Globus pallidus (tissue), 1 donor: ENCODE measurements around the gene IL34.
"Not testable (repeated sequence)": the region's sequence is repeated elsewhere in the genome, so short reads cannot be mapped to it uniquely, and the experiment has no call there.

Experiments used
- DNase-seq: peaks from one replicate; pipeline ENCODE4 v3.0.0-alpha.2; 2015; ENCODE audit warnings: low spot score

The IL34 gene

DNA sequence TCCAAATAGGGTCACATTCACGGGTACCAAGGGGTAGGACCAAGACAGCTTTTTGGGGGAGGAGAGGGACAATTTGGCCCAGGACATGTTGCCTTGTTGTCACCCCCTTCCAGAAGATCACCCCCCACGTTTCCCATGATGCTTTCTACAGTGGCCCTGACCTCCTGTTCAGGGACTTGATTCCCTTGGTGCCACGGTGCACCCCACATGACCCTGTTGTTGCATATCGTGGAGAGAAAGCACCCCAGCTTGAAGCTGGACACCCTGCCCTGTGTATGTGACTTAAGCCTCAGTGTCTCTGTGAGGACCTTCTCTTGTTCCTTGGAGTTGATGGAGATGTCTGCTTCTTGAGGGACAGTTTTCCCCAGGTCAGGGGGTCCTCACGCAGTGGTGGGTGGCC, 12.6 kb downstream of the IL34 start:
- DNase-seq, result no peak

DNA sequence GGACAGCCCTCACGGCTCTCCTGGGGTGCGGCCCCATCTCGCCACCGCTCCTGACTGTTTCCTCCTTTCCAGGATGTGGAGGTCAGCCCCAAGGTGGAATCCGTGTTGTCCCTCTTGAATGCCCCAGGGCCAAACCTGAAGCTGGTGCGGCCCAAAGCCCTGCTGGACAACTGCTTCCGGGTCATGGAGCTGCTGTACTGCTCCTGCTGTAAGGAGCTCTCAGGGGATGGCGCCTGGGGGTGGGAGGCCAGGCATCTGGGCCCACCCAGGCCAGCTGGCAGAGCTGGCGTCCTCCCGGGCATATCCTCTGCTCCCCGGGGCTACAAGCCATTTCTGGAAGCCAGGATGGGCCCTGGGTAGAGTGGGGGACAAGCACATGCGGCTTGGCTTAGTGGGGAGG, 13.2 kb downstream of the IL34 start:
- no peak for DNase-seq

DNA sequence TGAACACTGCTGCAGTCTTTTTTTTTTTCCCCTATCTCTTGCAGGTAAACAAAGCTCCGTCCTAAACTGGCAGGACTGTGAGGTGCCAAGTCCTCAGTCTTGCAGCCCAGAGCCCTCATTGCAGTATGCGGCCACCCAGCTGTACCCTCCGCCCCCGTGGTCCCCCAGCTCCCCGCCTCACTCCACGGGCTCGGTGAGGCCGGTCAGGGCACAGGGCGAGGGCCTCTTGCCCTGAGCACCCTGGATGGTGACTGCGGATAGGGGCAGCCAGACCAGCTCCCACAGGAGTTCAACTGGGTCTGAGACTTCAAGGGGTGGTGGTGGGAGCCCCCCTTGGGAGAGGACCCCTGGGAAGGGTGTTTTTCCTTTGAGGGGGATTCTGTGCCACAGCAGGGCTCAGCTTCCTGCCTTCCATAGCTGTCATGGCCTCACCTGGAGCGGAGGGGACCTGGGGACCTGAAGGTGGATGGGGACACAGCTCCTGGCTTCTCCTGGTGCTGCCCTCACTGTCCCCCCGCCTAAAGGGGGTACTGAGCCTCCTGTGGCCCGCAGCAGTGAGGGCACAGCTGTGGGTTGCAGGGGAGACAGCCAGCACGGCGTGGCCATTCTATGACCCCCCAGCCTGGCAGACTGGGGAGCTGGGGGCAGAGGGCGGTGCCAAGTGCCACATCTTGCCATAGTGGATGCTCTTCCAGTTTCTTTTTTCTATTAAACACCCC, 13.8 kb downstream of the IL34 start:
- DNase-seq, result no peak

DNA sequence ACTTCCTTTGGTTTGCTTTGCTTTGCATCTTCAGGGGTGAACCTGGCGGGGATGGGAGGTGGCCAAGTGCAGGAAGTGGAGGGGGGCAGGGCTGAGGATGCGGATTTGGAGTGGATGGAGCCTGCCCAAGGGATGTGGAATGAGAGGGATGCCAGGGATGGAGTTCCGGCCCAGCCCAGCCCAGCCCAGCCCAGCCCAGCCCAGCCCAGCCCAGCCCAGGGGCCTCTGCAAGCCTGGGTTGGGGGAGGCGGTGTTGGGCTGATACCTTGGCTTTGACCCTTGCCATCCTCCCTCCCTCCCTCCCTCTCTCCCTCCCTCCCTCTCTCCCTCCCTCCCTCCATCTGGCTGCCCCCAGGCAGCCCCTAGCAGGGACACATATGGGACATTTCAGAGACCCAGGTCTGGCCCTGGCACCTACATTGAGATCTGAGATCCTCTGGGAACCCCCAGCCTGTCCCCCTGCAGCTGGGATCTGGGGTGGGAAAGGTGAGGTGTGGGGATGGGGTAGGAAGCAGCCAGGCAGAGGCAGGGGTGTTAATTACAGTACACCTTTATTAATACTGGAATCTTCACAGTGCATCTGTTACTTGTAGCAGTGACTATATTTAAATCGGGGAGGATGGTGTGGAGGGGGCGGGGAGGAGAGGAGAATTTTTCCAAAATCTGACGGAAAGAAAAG, 14.5 kb downstream of the IL34 start:
- DNase-seq, result no peak

DNA sequence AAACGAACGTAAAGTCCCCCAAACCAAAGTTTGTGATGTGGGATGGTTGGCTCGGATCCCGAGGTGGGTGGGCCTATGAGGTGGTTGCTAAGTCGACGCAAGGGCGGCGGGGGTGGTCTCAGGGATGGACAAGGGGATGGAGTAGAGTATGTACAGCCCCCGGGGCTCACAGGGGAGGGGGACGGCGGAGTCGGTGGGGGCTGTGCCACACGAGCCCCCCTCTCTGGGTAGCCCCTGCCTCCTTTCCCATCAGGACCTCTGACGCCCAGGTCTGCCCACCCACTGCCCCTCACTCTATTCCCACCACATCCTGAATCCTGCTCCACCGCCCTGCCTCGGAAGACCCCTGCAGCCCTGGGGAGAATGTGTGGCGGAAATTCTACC, 15.2 kb downstream of the IL34 start:
- no peak for DNase-seq

DNA sequence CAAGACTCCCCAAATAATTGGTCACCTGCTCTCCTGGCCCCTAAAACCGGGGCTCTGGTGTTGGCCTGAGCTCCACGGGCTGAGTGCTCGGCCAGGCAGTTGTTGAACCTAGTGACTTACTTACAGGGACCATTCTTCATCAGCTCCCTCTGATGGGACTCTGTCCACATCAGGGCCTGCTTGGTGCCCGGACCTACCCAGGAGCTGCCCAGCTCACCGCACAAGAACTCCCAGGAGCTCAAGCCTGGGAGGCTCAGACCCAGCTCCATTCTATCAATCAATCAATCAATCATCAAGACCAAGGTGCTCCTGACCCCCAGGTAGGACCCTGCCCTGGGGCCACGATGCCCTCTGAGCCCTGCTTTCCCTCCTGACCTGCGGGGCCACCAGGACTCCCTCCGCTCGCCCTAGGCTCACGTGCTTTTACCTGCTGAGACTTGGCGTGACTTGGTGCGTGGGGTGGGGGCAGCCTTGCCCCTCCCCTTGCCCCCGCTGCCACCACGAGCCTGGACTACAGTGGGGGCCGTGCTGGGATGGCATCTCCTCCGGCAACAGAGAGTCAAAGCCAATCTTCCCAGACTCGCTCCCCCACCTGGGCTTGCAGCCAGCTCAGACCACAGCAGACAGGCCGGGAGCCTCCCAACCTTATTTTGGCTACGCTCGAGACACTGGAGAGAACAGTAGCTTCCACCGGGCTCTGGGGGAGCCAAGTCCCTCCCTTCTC, 15.7 kb downstream of the IL34 start:
- DNase-seq, result no peak

DNA sequence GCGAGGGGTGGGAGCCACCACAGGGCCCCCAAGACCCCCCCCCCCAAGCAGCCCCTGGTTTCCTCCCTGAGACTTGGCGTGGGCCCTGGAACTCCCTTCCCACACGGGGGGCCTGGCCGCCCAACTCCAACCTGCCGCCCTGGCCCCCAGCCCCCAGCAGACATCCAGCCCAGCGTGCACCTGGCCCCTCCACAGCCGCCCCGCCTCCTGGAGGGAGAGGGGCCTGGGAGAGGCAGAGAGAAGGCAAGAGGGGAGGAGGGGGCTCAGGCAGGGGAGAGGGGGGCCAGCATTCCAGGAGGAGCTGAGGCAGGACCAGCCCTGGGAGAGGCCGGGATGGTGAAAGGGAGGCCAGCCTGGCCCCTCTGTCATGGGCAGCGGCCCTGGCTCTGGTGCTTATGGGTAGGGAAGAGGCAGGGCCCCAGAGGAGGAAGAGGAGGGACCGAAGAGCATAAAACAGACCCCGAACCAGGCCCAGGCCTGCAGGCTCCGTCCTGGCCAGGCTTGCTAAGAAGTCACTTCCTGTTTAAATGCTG, 16.7 kb downstream of the IL34 start:
- DNase-seq, result no peak

DNA sequence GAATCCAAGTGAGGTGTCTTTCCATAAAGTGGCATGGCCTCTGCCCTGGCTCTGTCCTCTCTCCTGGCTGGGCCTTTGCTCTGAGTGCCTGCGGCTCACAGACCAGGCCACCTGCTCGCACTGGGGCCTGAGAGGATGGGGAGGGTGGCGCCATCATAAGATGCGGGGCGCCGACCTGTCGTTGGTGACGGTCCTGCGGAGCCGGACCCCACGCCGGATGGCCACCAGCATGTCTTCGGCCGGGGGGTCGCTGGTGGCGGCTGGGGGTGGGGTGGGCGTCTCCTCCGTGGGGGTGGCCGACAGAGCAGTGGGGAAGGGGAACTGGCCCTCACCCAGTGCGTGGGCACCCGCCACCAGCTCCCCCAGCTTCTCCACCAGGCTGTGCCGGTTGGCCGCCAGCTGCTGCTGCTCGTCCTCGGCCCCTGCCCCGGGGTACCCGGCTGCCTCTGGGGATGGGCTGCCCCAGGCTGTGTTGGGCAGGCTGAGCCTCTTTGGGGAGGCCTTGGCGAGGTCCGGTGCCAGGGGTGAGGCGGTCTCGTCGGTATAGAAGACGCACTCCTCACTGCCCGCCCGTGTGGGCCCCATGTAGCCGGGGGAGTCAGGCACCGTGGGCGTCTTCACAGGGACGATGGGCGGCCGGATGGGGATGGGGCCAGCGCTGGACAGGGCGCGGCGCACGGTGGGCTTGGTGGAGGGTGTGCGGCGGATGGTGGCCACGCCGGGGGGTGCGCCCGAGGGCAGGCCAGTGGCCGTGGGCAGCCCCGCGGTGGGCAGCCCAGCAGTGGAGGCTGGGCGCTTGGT, 17.4 kb downstream of the IL34 start:
- DNase-seq, result no peak

DNA sequence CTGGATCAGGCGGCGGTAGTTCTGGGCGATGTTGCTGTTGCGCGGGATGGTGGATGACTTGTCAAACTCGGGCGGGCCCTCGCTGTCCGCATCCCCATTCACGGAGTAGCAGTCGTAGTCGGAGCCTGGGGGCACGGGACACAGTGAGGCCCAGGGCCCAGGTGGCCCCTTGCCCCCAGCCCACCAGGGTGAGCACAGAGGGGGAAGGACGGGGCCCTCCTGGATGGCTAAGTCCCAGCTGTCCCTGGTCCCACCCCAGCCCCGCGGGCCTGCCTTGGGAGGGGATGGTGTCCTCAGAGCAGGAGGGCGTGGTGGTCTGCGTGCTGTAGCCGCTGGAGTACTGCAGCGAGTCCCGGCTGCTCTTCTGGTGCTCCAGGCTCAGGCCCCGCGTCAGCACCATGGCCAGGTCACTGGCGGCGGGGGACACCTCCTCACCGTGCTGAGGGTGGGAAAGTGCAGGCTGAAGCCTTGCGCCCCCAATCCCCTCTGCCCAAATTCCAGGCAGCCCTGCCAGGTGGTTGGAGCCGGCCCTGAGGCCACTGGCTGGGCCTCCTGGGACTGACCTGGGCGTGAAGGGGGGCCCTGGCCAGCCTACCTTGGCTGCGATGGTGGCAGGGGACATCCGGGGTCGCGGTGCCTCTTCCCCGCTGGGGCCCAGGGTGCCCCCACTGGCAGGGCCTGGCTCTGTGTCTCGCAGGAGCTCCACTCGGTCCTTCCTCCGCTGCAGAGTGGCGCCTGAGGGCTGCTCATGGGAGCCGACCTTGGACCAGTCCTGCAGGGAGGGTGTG, 18.2 kb downstream of the IL34 start:
- no peak for DNase-seq

DNA sequence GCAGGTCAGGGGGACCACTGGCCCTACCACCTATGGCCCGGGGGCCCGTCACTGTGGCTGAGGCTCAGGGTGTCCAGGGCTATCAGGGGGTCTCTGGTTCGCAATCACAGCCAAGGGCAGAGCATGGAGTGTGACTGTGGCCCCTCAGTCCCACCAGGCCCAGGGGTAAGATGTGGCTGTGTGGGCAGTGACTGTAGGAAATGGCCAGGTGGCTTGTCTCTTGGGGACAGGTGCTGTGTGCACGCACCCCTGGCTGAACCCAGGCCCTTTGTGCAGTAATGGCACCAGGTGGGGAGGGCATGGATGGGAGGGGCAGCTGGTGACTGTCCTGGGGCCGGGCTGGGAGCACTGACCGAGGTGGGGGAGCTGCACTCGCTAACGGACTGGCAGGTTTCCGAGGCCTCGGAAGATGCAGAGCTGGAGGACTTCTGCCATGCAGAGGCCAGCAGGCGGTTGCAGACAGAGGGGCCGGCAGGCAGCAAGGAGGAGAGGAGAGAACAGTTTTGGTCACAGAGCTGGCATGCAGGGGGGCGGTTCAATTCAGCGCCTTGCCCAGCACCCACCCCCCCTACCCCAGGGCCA, 18.8 kb downstream of the IL34 start:
- DNase-seq, result no peak

DNA sequence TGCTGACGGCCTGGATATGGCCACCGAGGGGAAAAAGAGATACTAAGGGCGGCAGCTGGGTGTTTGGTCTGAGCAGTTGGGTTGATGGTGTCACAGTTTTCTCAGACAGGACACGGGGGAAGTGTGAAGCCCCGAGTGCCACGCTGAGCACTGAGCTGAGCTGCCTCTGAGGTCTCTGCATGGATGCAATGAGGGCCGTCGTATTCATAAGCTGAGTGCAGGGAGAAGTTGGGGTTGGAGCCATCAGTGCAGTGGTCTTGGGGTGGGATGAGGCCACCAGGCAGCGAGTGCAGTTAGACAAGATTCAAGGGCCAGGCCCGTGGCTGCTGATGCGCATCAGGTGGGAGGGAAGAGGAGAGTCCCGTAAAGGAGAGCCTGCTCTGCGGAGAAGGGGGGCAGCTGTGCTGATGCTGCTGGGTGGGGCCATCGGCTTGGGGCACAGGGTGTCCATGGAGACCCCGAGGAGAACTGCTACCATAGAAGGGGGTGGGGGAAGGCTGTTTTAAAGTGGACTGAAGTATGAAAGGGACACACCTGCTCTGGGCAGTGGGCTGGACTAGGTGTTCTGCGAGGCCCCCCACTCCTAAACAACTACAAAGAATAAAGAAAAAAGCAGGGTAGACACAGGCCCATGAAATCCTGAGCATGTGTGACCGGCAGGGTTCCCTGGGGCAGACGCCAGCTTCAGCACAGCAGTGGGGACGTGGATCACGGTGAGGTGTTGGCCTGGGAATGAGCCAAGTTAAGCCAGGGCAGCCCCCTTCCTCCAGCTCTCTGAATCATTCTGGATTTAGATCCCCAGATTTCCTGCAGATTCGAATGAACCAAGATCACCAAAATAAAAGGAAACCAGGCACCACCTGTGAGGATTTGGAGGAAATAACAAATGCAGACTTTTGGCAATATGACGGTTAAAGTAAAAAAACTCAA, 19.7 kb downstream of the IL34 start:
- no peak for DNase-seq

DNA sequence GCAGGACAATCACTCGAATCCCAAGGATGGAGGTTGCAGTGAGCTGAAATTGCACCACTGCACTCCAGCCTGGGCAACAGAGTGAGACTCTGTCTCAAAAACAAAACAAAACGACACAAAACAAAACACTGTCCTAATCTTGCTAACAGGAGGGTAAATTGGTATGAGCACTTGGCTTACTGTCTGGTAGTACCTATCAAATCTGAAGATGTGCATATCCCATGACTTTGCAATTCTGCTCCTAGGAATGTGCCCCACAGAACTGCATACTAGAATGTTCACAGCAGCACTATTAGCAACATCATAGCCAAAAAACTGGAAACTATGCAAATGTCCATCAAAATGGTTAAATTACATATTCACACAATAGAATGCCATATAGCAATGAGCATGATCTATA, 23.8 kb downstream of the IL34 start:
- no peak for DNase-seq

DNA sequence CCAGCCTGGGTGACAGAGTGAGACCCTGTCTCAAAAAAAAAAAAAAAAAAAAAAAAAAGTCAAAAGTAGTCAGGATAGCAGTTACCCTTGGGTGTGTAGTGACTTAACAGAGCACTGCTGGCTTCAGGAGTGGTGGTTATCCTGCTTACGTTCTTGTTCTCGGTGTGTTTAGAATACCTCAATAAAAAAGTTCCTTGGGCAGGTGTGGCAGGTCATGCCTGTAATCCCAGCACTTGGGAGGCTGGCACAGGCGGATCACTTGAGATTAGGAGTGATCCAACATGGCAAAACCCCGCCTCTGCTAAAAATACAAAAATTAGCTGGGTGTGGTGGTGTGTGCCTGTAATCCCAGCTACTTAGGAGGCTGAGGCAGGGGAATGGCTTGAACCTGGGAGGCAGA, 24.6 kb downstream of the IL34 start:
- DNase-seq, result not testable (repeated sequence)

DNA sequence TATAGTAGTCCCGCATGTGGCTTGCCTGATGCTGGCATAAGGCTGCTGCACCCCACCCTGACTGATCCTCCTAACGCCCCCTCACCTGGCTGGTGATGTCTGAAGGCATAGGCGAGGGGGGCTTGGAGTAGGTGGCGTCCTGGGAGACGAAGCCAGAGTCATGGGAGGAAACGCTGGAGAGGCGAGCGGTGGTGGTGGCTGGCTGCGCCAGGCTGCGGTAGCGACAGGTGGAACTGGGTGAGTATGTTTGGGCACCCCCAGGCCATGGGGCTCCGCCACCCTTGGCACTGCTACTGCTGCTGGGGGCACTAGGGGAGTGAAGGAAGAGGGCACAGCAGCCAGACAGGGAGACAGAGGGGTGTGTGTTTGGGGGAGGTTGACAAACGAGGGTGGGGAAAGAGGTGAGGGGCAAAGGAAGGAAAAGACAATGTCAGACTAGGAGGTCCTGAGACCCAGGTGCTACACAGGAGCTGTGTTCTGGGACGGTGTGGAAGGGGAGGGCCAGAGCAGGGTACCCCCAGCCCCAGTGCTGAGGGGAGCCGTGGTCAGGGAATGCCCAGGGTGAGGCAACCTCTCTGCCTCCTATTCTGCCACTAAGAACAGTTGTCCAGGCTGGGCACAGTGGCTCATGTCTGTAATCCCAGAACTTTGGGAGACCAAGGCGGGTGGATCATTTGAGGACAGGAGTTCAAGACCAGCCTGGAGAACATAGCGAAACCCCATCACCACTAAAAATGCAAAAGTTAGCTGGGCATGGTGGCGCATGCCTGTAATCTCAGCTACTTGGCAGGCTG, 28.1 kb downstream of the IL34 start:
- DNase-seq, result no peak

DNA sequence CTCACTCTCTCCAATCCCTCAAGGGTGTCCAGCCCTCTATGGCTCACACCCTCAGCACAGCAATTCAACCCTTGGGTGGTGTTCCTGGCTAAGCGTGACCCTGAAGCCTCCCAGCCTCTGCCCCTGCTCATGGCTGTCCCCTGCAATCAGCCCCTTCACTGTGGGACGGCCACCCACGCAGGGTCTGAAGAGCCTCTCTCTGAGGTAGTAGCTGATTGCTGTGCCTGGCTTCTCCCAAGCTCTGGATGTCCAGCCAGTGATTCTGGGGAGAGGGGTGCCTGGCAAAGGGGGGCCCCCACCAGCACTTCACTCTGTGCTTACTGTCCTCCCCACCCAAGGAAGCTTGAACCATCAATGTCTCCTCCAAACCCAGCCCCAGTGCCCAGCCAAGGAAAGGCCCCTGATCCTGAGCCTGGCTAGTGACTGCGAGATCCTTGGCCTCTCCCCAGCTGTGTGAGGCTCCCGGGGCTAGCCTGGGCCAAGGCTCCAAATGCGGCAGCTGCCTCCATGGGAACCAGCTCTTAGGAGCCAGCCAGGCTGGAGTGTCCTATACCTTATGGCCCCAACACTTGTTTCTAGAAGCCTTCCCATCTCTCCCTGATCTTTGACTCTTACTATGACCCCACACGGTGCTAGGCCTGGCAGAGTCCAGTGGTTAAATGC, 29.6 kb downstream of the IL34 start:
- DNase-seq, result no peak

DNA sequence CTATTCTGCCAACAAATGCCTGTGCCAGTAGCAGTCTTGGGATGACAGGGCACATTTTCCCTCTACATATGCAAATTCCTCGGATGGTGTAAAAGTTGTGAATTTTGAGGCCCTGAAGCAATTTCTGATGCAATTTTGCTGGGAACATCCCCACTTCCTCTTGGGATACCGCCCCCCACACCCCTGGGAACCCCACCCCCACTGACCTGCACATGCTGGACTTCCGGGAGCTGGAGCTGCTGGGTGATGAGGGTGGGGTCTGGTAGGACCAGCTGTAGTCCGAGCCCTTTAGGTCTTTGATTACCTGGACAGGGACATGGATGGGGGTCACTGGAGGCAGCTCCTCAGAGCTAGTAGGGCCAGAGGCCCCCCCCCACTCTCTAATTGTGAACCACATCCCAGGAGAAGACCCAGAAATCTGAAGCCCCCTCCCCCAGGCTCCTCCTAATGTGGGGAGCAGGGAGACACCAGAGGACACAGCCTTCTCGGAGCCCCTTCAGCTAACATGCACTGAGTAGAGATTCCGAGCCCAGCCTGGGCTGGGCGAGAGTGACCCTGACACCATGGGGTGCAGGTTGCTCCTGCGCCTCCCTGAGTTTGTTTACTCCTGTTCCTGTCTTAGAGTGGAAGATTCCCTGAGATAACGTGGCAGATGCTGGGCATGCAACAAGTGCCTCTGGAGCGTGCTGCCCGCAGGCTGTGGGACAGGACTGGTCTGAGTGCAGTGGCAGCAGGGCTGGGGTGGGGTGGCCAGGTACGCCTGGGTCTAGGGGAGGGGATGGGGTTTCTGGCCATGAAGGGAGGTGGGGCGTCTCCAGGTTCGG, 30.5 kb downstream of the IL34 start:
- no peak for DNase-seq

DNA sequence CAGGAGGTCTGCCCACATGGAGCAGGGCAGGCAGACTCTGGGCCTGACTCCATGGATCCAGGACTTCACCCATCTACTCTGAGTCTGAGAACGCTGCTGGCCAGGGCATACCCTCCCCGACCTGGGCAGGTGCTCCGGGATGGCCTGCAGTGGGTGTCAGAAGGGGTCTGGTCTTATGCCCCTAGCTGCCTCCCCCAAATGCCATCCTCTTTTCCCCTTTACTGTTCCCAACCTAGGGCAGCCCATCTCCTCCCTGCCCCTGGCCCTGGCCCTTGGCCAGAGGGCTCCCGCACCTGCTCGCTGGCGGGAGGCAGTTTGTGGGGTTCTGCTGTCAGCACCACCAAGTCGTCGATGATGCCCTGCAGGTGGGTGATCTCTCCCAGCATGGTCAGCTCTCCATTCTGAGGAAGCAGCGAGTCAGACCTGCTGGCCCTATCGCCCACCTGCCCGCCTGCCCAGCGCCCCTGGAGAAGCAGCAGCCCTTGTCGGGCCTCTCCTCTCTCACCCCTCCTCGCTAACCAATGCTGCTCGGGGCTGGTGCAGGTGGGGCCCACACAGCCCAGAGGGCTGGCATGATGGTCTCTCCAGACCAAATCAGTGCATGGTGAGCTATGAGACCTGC, 31.3 kb downstream of the IL34 start:
- DNase-seq, result no peak
